Smooth muscle cell (in vitro differentiated cells): Measurements from ENCODE around the gene OR52E5. TPM values are rescaled to one million over a fixed set of nuclear protein-coding genes. Genes with fewer than 3 reads are reported as not detected.

Experiments
- DNase-seq: peaks from one replicate; lab custom pipeline; 2025; ENCODE audit not compliant: unreplicated experiment; lab: John Stamatoyannopoulos, UW
- H2AFZ ChIP-seq: fragments of 200-600 bp; sonication (generic); 2 replicates; pipeline ENCODE4 v1.6.0; 2016; ENCODE audit warnings: antibody characterized with exemption, low read depth, mild to moderate bottlenecking
- H3F3A ChIP-seq: fragments of 200-600 bp; sonication (generic); 2 replicates; pipeline ENCODE4 v1.6.0; 2017; ENCODE audit warnings: antibody characterized with exemption, low read depth
- H3K27ac ChIP-seq: fragments of 200-600 bp; sonication (generic); 2 replicates; pipeline ENCODE4 v1.5.1; 2016; ENCODE audit warnings: low read depth, mild to moderate bottlenecking
- H3K27me3 ChIP-seq: fragments of 200-600 bp; sonication (generic); 2 replicates; pipeline ENCODE4 v1.6.1; 2016; ENCODE audit warnings: low read depth, mild to moderate bottlenecking
- H3K36me3 ChIP-seq: fragments of 200-600 bp; sonication (generic); 2 replicates; pipeline ENCODE4 v1.5.1; 2016; ENCODE audit warnings: low read depth
- H3K4me1 ChIP-seq: fragments of 200-600 bp; sonication (generic); 2 replicates; pipeline ENCODE4 v1.5.1; 2016; ENCODE audit warnings: low read depth
- H3K4me2 ChIP-seq: fragments of 200-600 bp; sonication (generic); 2 replicates; pipeline ENCODE4 v1.6.0; 2016; ENCODE audit warnings: mild to moderate bottlenecking
- H3K4me3 ChIP-seq: fragments of 200-600 bp; sonication (generic); 2 replicates; pipeline ENCODE4 v1.5.1; 2016; ENCODE audit warnings: mild to moderate bottlenecking
- H3K79me2 ChIP-seq: fragments of 200-600 bp; sonication (generic); 2 replicates; pipeline ENCODE4 v1.6.0; 2016; ENCODE audit warnings: low read depth, mild to moderate bottlenecking
- H3K9ac ChIP-seq: fragments of 200-600 bp; sonication (generic); 2 replicates; pipeline ENCODE4 v1.6.0; 2016; ENCODE audit warnings: low read depth
- H3K9me3 ChIP-seq: fragments of 200-600 bp; sonication (generic); replicated peaks from 2 replicates; pipeline ENCODE4 v1.5.1; 2016; ENCODE audit warnings: low read depth
- H4K20me1 ChIP-seq: fragments of 200-600 bp; sonication (generic); 2 replicates; pipeline ENCODE4 v1.6.0; 2016; ENCODE audit warnings: low read depth
- CTCF ChIP-seq: fragments of 200-600 bp; sonication (generic); IDR thresholded peaks from 2 replicates; pipeline ENCODE4 v1.5.1; 2017; ENCODE audit warnings: borderline replicate concordance, mild to moderate bottlenecking, antibody characterized with exemption; ENCODE audit not compliant: insufficient read depth, poor library complexity, severe bottlenecking
- WGBS: methylation state at CpG from one replicate; pipeline ENCODE4 v1.1.7; 2016; ENCODE audit warnings: low lambda C conversion rate; 5-methylcytosine and 5-hydroxymethylcytosine counted together
- polyA plus RNA-seq: library from polyadenylated mRNA; unstranded; fragments of >200 nt; fragmentation: Nextera tagmentation; extraction: Ambion mirVana; gene quantifications from 2 replicates; pipeline ENCODE4 v1.2.1, GENCODE V29; 2016
- total RNA-seq: library from RNA; depleted of rRNA; stranded (reverse); fragments of >200 nt; gene quantifications from 2 replicates; pipeline ENCODE4 v1.2.3, GENCODE V29; 2014

OR52E5 gene
- total and polyA plus RNA-seq, 2 experiments from 2014 or later, result not detected

DNA sequence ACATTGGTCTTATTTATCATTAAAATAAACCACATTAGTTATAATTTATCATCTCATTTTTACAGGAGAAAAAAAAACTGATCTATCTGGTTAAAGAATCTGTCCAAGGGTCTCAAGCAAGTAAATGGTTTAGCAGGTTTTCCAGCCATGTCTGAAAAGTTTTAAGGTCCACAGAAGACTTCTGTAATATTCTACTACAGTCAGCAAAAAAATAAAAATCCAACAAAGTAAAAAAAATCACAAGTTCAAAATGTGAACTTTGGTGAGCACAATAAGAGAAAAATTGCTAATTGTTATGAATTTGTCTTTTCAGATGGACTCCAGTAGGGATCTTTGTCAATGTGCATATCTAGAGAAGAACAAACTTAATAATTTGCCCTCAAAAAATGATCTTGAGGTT is 11.3 kb upstream of the OR52E5 start:
- Histone ChIP-seq H3F3A (no peaks in the 10 kb centered on the region), H3K36me3 (no peaks in the 10 kb centered on the region), H3K9me3 (no peaks in the 10 kb centered on the region), H3K4me1 (no peaks in the 10 kb centered on the region), H4K20me1 (no peaks in the 10 kb centered on the region), H2AFZ (no peak overlapping the region), H3K79me2 (no peaks in the 10 kb centered on the region), H3K27ac (no peak overlapping the region), H3K4me3 (no peak overlapping the region), H3K4me2 (no peak overlapping the region), H3K9ac (no peak overlapping the region), H3K27me3 (peaks cover 7% of the 10 kb centered on the region)
- TF ChIP-seq CTCF, result no peak
- DNase-seq, result no peak

DNA sequence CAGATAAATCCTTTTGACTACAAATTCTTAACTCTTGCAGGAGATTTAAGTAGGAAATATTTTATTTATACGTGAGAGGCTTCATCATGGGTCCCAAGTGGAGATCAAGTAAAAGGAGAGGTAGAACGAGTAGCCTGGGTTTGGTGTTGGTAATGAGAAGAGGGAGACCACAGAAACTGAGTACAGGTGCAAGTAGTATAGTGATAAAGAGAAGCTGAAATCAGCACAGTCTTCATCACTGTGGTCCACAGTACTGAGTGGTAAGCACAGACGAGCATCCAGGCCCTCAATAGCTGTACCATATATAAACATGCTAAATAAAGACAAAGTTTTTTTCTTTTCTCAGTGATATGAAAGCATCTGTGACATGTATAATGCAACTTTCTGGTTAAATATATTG is 5.8 kb upstream of the OR52E5 start:
- peaks cover 4% of the 10 kb centered on the region for H3K27me3 ChIP-seq
- no peaks in the 10 kb centered on the region for H3K36me3 ChIP-seq
- H3K4me3 ChIP-seq, result no peak overlapping the region
- no peak overlapping the region for H3K27ac ChIP-seq
- DNase-seq, result no peak
- no peaks in the 10 kb centered on the region for H3K9me3 ChIP-seq
- TF ChIP-seq CTCF, result no peak
- no peak overlapping the region for H3K9ac ChIP-seq
- no peak overlapping the region for H2AFZ ChIP-seq
- H3F3A ChIP-seq, result no peaks in the 10 kb centered on the region
- H3K4me1 ChIP-seq, result no peaks in the 10 kb centered on the region
- no peaks in the 10 kb centered on the region for H4K20me1 ChIP-seq
- no peaks in the 10 kb centered on the region for H3K79me2 ChIP-seq
- WGBS, result 77% methylated on average over 3 of the region's 3 CpGs
- no peak overlapping the region for H3K4me2 ChIP-seq

- 79% methylated on average over 1 of the region's 1 CpG for WGBS
- DNase-seq, result no peak
- H2AFZ ChIP-seq, result no peak overlapping the region
- no peaks in the 10 kb centered on the region for H4K20me1 ChIP-seq
- H3K9me3 ChIP-seq, result no peaks in the 10 kb centered on the region
- no peak for TF ChIP-seq CTCF
- no peaks in the 10 kb centered on the region for H3K79me2 ChIP-seq
- H3K4me3 ChIP-seq, result no peak overlapping the region
- no peaks in the 10 kb centered on the region for H3F3A ChIP-seq
- no peak overlapping the region for H3K9ac ChIP-seq
- no peak overlapping the region for H3K27ac ChIP-seq
- H3K4me1 ChIP-seq, result no peaks in the 10 kb centered on the region
- H3K4me2 ChIP-seq, result no peak overlapping the region
- H3K36me3 ChIP-seq, result no peaks in the 10 kb centered on the region
- peaks cover 4% of the 10 kb centered on the region for H3K27me3 ChIP-seq
Observed at GRCh38 chr11:5887661-5888060, 5.3 kb upstream of the OR52E5 start.

GRCh38 chr11:5891216-5891800 is 1.7 kb upstream of the OR52E5 start:
- Histone ChIP-seq H3K4me2 (no peak overlapping the region), H3K4me1 (no peaks in the 10 kb centered on the region), H2AFZ (no peak overlapping the region), H3K79me2 (no peaks in the 10 kb centered on the region), H3K27ac (no peak overlapping the region), H3K9me3 (no peaks in the 10 kb centered on the region), H3K36me3 (no peaks in the 10 kb centered on the region), H3K4me3 (no peak overlapping the region), H3K27me3 (no peaks in the 10 kb centered on the region), H3K9ac (no peak overlapping the region), H3F3A (no peaks in the 10 kb centered on the region), H4K20me1 (no peaks in the 10 kb centered on the region)
- no peak for DNase-seq
- 60% methylated on average over 4 of the region's 4 CpGs for WGBS
- TF ChIP-seq CTCF, result peak; percentile 50
